ENCODE measurements around the gene ADGRG2. TPM values are rescaled to one million over a fixed set of nuclear protein-coding genes. Genes with fewer than 3 reads are reported as not detected.

ADGRG2 gene, protein sequence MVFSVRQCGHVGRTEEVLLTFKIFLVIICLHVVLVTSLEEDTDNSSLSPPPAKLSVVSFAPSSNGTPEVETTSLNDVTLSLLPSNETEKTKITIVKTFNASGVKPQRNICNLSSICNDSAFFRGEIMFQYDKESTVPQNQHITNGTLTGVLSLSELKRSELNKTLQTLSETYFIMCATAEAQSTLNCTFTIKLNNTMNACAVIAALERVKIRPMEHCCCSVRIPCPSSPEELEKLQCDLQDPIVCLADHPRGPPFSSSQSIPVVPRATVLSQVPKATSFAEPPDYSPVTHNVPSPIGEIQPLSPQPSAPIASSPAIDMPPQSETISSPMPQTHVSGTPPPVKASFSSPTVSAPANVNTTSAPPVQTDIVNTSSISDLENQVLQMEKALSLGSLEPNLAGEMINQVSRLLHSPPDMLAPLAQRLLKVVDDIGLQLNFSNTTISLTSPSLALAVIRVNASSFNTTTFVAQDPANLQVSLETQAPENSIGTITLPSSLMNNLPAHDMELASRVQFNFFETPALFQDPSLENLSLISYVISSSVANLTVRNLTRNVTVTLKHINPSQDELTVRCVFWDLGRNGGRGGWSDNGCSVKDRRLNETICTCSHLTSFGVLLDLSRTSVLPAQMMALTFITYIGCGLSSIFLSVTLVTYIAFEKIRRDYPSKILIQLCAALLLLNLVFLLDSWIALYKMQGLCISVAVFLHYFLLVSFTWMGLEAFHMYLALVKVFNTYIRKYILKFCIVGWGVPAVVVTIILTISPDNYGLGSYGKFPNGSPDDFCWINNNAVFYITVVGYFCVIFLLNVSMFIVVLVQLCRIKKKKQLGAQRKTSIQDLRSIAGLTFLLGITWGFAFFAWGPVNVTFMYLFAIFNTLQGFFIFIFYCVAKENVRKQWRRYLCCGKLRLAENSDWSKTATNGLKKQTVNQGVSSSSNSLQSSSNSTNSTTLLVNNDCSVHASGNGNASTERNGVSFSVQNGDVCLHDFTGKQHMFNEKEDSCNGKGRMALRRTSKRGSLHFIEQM
- total RNA-seq, result not detected in 2 replicates

DNA sequence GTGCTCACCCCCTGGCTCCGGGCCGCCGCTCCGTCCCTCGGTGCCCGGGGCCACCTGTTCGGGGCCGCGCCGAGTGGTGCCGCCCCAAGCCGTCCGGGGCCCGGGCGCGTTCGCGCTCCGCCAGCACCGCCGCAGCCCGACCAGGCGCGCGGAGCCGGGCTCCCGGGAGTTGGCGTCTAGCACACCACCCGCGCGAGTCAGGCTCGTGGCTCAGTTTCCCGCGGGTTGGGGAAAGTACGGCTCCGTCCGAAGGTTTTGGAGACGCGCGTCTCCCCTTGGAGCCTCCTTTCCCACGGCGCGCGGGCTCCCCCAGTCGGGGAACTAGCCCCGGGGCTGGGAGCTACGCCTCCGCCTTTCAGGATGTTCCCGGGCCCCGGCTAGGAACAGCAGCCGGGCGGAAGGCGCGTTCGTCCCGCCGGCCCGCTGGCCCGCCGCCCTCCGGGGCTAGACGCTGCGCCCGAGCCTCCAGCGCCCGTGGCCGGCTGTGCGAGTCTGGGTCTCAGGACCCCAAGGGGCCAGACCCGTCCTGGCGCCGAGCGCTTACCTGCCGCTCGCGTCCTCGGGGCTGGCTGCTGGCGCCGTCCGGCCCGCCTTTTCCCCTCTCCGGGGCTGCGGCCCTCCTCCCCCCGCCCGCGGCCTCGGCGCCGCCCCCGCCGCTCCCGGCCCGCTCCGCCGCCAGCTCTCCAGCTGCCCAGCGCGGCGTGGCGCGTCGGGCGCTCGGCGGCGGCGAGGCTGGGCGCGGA is at the start of gene ADGRG2:
TSS of gene ADGRG2 (minus strand) at position 571 of the 743 bp plus-strand sequence. CDS start 53,634 bp downstream, outside the sequence.

DNA sequence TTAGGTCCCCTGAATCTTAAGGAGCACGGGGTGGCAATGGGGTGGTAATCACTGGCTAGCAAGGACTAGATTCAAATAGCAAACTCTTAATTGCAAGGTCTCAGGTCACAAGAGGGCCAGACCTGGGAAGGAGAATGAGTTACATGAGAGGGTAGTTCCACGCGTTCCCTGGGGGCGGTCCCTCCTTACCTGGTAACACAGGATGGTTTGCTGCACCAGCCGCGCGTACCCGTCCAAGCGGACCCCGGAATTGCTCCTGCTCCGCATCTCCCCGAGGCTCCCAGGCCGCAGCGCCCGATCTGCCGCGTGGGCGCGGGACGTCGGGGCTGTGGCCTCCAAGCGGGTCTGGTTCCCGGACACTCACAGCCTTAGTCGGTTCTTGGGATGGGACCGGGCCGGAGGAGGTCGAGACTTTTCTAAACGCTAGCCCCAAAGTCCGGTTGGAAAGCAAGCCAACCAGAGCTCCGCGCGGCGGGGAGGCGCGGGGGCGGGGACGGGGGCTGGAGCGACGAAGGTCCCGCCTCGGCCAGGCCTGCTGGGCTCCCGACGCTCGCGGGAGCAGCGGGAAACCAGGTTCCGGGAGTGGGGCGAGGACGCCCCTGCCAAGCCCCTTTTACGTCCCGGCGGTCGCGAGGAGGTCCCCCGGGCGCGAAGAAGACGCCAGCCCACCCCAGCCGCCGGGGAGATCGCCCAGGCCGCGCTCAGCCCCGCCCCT is 138.4 kb downstream of the ADGRG2 start, which contains the start of gene PHKA2:
TSS of gene PHKA2 (minus strand) at position 449 of the 715 bp plus-strand sequence. CDS start at position 267, 182 bp downstream.

Other genes with a start within 250 kb of the ADGRG2 start
- 5.5 and 15.2 TPM in 2 replicates for gene PHKA2, start 138.4 kb downstream of the ADGRG2 start, total RNA-seq
- gene PDHA1, start 221.5 kb upstream of the ADGRG2 start, total RNA-seq, result 42.9 and 80.9 TPM in 2 replicates

Data from epithelial cell of umbilical artery (primary cell).